Spleen (tissue), 7 donors: ENCODE measurements around the gene RPTOR.

Experiments
- CTCF ChIP-seq, 11 experiments: fragments of 200-600 bp in 7 of 11; fragments of 450-650 bp in 4 of 11; sonication (generic) in 4 of 11; IDR thresholded peaks in 8 of 11; conservative IDR thresholded peaks in 3 of 11; 1 replicate in 7 of 11; 2 replicates in 4 of 11; pipeline versions ENCODE4 v1.4.0 to v1.8.0; 2016 to 2021; ENCODE audit warnings: antibody characterized with exemption in 11 of 11, inconsistent platforms in 4 of 11, mild to moderate bottlenecking in 1 of 11
- POLR2A ChIP-seq, 3 donors: fragments of 450-650 bp; IDR thresholded peaks; one replicate each; pipeline ENCODE4 v1.5.1; 2017; ENCODE audit warnings: antibody characterized with exemption in 3 of 3, mild to moderate bottlenecking in 1 of 3
- POLR2AphosphoS5 ChIP-seq, 3 donors: sonication (generic); formaldehyde crosslinking; IDR thresholded peaks; one replicate each; pipeline ENCODE4 v1.5.1; 2017; ENCODE audit warnings: antibody characterized with exemption in 3 of 3
- donor health status: DM: no; HTN: no; CAD: no; lungs with moderate emphysema.
- donor health status: DM: no; HTN: no; CAD: no.
- donor health status: DM: no; HTN: no; CAD: no.

- no peak for TF ChIP-seq CTCF (IDR thresholded peaks at IDR 0.05 in 8 of 11, conservative IDR thresholded peaks at IDR 0.05 in 3 of 11)
- no peak for TF ChIP-seq POLR2AphosphoS5 (IDR thresholded peaks at IDR 0.05)
- TF ChIP-seq POLR2A (IDR thresholded peaks at IDR 0.05) = no peak
Observed at GRCh38 chr17:80872501-80873306, 328.1 kb downstream of the RPTOR start.
